A673 (cell line): Measurements from ENCODE around the gene SOS1. TPM values are rescaled to one million over a fixed set of nuclear protein-coding genes. Genes with fewer than 3 reads are reported as not detected.

Source experiments
- BruUV-seq: library from RNA; stranded (reverse); fragments of 400-500 nt; replicated peaks from 2 replicates; lab custom pipeline; 2021; lab: Mats Ljungman, UMichigan
- CTCF ChIA-PET: fragments of 300-600 bp; sonication (Branson Sonifier 250); formaldehyde crosslinking; loops from one replicate; lab custom pipeline; 2022; ENCODE audit warnings: antibody characterized with exemption; lab: Charles Lee
- POLR2A ChIA-PET: fragments of 300-600 bp; sonication (Branson Sonifier 250); formaldehyde crosslinking; loops from one replicate; lab custom pipeline; 2022; ENCODE audit warnings: antibody characterized with exemption; ENCODE audit not compliant: low non-redundant PET; lab: Charles Lee
- DNase-seq: peaks from one replicate; pipeline ENCODE4 v3.0.0-alpha.2; 2015; ENCODE audit warnings: low spot score
- H3K27ac ChIP-seq: fragments of 200-600 bp; sonication (generic); 2 replicates; pipeline ENCODE4 v1.5.1; 2016; ENCODE audit warnings: mixed run types, low read depth, mild to moderate bottlenecking, mixed read lengths, antibody characterized with exemption, low read length; ENCODE audit not compliant: poor library complexity, severe bottlenecking
- H3K27me3 ChIP-seq: fragments of 200-600 bp; sonication (generic); replicated peaks from 2 replicates; pipeline ENCODE4 v1.6.1; 2017; ENCODE audit warnings: mixed run types, low read depth, mild to moderate bottlenecking, mixed read lengths, antibody characterized with exemption, low read length; ENCODE audit not compliant: insufficient read depth, poor library complexity
- H3K36me3 ChIP-seq: fragments of 200-600 bp; sonication (generic); 2 replicates; pipeline ENCODE4 v1.6.1; 2016; ENCODE audit warnings: mixed run types, mild to moderate bottlenecking, mixed read lengths, antibody characterized with exemption, low read length; ENCODE audit not compliant: insufficient read depth, poor library complexity, severe bottlenecking
- H3K4me1 ChIP-seq: fragments of 200-600 bp; sonication (generic); 2 replicates; pipeline ENCODE4 v1.6.1; 2017; ENCODE audit warnings: mixed run types, mild to moderate bottlenecking, mixed read lengths, antibody characterized with exemption, low read length; ENCODE audit not compliant: insufficient read depth, poor library complexity, severe bottlenecking
- H3K4me3 ChIP-seq: fragments of 200-600 bp; sonication (generic); 2 replicates; pipeline ENCODE4 v1.5.1; 2016; ENCODE audit warnings: low read depth, mixed run types, mild to moderate bottlenecking, mixed read lengths, low read length; ENCODE audit not compliant: poor library complexity, severe bottlenecking
- H3K9me3 ChIP-seq: fragments of 200-600 bp; sonication (generic); 2 replicates; pipeline ENCODE4 v1.6.1; 2016; ENCODE audit warnings: mixed run types, low read depth, mild to moderate bottlenecking, mixed read lengths, antibody characterized with exemption, low read length; ENCODE audit not compliant: poor library complexity, severe bottlenecking
- EZH2 ChIP-seq: fragments of 200-600 bp; sonication (generic); IDR thresholded peaks from 2 replicates; pipeline ENCODE4 v1.6.1; 2017; ENCODE audit warnings: borderline replicate concordance, low read depth, mild to moderate bottlenecking, mixed read lengths, antibody characterized with exemption, low read length; ENCODE audit not compliant: poor library complexity, severe bottlenecking
- intact Hi-C: fragments of 100-400 bp; cut with micrococcal nuclease; formaldehyde crosslinking; loops from one replicate; pipeline ENCODE4 v1.10.0; 2022; ENCODE audit not compliant: unreplicated experiment
- total RNA-seq: library from RNA; stranded (reverse); gene quantifications from 2 replicates; pipeline ENCODE4 v1.2.3, GENCODE V29; 2021
- TF ChIP-seq, protein P1 (sequence below): fragments of 300-800, 200-600 bp; sonication (generic); conservative IDR thresholded peaks from 2 replicates; pipeline ENCODE4 v1.5.1; 2017; ENCODE audit warnings: low read depth, mild to moderate bottlenecking, antibody characterized with exemption, low read length, moderate library complexity, mixed read lengths

SOS1 gene
- total RNA-seq, 1 experiment from 2014 or later, result 37.8 TPM

DNA sequence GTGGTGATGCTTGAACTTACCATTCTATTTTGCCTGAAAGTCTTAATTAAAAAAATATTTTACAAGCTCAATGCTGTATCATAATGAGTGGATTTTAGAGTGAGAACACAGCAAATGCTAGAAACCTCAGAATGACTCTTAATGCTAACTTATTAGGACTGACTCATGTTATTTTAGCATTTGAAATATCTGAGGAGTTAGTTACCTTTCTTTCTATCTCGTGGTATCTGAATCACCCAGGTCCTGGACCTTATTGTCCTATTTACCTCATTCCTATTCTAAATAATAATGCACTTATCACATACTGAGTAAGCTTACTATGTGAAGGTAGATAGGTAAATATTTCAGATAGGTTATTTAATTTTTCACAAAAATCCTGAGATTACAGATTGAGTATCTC, 70.7 kb downstream of the SOS1 start:
- CTCF ChIA-PET, result no interaction called here
- DNase-seq, result no peak
- peaks cover 23% of the 10 kb centered on the region for H3K36me3 ChIP-seq

DNA sequence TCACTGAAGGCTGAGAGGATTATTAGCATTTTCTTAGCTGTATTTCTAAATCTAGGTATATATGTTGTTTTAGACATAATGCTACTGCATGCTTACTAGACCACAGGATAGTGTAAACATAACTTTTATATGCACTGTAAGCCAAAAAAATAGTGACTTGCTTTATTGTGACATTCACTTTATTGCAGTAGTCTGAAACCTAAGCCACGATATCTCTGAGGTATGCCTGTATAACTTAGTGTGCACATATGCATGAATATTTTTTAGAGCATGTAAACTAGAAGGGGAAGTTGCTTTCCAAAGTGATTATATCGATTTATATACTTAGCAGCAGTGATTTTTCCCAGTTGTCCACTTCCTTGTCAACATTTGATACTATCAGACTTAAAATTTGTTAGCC, 81.8 kb downstream of the SOS1 start:
- Histone ChIP-seq H3K9me3 (no peaks in the 10 kb centered on the region), H3K4me1 (no peaks in the 10 kb centered on the region), H3K27me3 (no peaks in the 10 kb centered on the region), H3K4me3 (no peak overlapping the region), H3K36me3 (peaks cover 3% of the 10 kb centered on the region), H3K27ac (no peak overlapping the region)
- ChIA-PET POLR2A (no interaction called here), CTCF (no interaction called here)
- intact Hi-C loops, result loop anchor here (5.0 kb wide), 1 partner anchor 92 kb away; no protein-coding TSS in a partner anchor
- BruUV-seq, result no TSS peak
- TF ChIP-seq EZH2, result no peak
- TF ChIP-seq, protein P1, sequence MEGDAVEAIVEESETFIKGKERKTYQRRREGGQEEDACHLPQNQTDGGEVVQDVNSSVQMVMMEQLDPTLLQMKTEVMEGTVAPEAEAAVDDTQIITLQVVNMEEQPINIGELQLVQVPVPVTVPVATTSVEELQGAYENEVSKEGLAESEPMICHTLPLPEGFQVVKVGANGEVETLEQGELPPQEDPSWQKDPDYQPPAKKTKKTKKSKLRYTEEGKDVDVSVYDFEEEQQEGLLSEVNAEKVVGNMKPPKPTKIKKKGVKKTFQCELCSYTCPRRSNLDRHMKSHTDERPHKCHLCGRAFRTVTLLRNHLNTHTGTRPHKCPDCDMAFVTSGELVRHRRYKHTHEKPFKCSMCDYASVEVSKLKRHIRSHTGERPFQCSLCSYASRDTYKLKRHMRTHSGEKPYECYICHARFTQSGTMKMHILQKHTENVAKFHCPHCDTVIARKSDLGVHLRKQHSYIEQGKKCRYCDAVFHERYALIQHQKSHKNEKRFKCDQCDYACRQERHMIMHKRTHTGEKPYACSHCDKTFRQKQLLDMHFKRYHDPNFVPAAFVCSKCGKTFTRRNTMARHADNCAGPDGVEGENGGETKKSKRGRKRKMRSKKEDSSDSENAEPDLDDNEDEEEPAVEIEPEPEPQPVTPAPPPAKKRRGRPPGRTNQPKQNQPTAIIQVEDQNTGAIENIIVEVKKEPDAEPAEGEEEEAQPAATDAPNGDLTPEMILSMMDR, result no peak
- no peak for DNase-seq

More for the DNA sequence above, 70.7 kb downstream of the SOS1 start:
- POLR2A ChIA-PET, result no interaction called here
- no TSS peak for BruUV-seq
- no peak overlapping the region for H3K27ac ChIP-seq
- no peaks in the 10 kb centered on the region for H3K9me3 ChIP-seq
- intact Hi-C loops, result loop anchor here (10.0 kb wide), 2 partner anchors 645 to 685 kb away; no protein-coding TSS in a partner anchor
- H3K4me1 ChIP-seq, result no peaks in the 10 kb centered on the region
- H3K4me3 ChIP-seq, result no peak overlapping the region
- H3K27me3 ChIP-seq, result no peaks in the 10 kb centered on the region
- no peak for TF ChIP-seq EZH2
- TF ChIP-seq, protein P1, result no peak

DNA sequence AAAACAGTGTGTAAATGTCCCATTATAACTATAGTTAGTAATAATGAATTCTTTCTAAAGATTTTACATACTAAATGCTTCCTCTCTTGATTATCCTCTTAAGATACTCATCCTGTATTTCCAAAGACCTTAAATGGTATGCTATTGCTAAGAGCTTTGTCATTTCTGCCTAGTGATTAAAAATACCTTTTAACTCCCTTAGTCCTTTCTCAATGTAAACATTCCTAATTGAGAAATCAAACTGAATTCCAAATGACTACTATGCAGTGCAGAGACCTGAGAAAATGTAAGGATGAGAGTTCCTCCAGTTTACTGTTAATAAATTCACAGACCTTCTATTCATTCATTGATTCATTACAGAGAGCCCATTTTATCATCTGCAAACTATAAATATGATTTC, 86.9 kb downstream of the SOS1 start:
- H3K27ac ChIP-seq, result no peak overlapping the region
- no peaks in the 10 kb centered on the region for H3K4me1 ChIP-seq
- intact Hi-C loops, result no loop called here
- ChIA-PET CTCF (no interaction called here), POLR2A (no interaction called here)
- TF ChIP-seq, protein P1, result no peak
- no peak for TF ChIP-seq EZH2
- BruUV-seq, result no TSS peak
- no peaks in the 10 kb centered on the region for H3K27me3 ChIP-seq
- peaks cover 5% of the 10 kb centered on the region for H3K36me3 ChIP-seq
- DNase-seq, result no peak
- H3K4me3 ChIP-seq, result no peak overlapping the region
- H3K9me3 ChIP-seq, result no peaks in the 10 kb centered on the region
